HG02571 (cell line): ENCODE results near the gene CEP85L.

Experiments
- ATAC-seq: cut with Tn5 transposase; IDR thresholded peaks from one replicate; pipeline ENCODE4 v1.9.1; 2021; ENCODE audit warnings: mild to moderate bottlenecking, moderate library complexity; ENCODE audit not compliant: unreplicated experiment

Gene CEP85L

DNA sequence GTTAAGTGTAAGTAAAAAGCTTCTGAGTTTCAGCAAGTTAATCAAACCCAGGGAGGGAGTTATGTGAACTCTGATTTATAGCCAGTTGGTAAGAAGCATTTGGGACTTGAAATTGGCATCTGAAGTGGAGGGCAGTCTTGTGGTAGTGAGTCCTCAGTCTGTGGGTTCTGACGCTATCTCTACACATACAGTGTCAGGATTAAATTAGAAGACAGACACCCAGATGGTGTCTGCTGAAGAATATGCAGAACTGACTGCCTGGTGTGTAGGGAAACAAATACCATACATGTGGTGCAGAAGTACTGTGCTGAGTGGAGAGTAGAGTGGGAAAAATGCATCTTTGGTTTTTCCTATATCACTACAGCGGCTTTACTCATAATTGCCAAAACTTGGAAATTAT lies 146.8 kb downstream of the CEP85L start:
- no peak for ATAC-seq

DNA sequence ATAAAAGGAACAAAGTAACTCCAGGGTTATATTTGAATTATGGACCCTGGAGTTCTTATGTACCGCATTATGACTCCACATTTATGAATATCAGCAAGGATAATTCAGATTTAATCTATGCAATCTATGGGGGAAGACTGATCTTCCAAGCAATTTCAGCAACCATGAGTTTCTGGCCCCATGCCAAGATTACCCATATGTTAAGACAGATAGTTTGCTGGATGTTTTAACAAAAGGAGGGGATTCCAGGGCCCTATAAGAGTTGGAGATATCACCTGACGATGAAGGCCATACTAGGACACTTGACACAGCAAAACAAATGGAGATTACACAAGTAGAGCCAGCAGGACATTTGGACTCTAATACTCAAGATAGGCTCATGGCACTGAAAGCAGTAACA lies 149.2 kb downstream of the CEP85L start:
- ATAC-seq: no peak

DNA sequence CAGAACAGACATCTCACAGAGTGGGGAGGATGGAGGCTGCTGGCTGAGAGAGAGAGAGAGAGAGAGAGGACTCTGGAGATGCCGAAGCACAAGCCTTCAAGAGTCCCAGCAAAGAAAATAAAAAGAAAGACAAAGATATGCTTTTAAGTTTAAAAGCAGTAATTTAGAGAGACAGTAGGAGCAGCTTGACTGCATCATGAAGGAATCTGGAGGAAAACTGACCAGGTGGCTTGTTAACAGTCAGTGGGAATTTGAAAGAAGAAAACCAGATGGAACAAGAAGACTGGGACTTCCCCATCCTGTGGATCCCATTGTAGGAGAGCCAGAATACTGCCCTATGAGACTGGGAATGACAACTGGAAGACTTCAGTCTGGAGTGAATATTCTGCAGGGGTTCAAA lies 149.6 kb downstream of the CEP85L start:
- no peak for ATAC-seq

- ATAC-seq: no peak
Observed at GRCh38 chr6:118501099-118501498, 150.3 kb downstream of the CEP85L start.

- ATAC-seq: no peak
Observed at GRCh38 chr6:118500130-118501015, 151.0 kb downstream of the CEP85L start.

- no peak for ATAC-seq
Observed at GRCh38 chr6:118495485-118496280, 155.7 kb downstream of the CEP85L start.

DNA sequence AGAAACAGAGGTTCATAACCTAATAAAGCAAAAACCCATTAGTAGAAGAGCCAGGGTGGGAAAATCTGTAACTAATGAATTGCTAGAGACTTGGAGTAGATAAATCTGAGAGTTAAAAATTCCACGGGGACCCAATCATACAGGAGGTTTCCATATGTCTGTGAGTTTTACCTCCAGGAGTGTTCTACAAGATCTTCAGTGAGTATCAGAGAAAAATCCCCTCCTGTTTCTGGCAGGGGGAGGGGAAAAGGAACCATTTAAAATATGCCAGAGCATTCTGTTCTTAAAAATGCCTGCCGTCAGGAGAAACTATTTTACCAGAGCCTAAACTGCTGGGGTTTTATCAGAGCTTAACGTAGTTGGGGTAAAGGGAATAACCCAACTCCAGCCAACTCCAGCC lies 157.3 kb downstream of the CEP85L start:
- no peak for ATAC-seq

- ATAC-seq: no peak
Observed at GRCh38 chr6:118489990-118490389, 161.4 kb downstream of the CEP85L start.

- ATAC-seq: no peak
Observed at GRCh38 chr6:118488631-118489030, 162.8 kb downstream of the CEP85L start.

DNA sequence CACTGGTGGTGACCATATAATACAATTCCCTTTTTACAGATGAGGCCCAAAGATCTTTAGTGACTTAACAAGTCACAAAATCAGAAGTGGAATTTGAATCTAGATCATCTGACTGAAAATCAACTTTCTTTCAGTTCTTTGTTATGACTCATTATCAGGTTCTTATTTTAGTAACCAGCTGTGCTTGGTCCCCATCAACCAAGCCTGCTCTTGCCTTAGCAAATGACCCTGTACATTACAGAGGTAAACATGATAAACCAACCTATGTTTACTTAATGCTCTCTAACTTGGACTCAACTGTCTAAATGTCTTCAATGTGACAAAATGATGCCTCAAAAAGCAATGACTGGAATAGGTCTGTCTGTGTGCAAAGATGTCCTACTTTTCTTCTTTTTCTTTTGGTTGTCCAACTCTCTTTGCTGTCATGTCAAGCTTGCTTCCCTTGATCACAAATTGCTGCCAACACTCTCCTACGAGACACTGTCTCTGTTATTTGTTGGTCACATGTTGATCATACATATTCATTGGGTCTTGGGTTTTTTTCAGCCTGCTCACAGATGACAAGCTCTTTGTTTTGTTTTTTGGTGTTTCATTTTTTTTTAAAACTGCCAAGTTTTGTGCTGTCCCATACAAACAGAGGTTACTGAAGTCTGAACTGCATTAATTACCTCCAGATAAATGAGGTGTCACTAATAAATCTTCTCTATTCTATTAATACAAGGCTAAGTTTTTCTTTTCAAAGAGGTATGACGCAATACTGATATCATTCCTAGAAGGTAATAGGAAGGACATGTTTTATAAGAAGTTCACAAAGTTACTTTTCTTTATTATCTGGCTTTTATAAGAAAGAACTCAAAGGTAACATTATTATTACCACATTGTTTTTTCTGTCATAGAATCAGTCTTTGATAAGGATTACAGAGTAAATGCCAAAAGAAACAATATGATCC lies 165.5 kb downstream of the CEP85L start:
- ATAC-seq: peak; percentile 97

DNA sequence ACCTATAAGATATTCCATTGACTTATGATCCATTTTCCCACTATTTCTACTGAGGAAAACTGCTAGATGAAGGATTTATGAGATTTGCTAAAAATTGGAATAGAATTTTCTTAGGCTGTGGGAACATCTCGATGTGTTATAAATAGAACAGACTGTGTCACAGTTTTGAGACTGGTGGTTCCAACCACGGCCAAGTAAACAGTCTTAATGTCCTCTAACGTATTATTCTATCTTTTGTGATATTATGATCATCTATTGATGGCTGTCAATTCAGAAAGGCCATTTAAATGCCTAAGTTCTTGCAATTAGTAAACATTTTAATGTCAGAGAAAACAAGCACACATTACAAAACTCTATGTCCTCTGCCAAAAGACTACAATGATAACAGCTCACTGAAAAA lies 174.8 kb downstream of the CEP85L start:
- ATAC-seq: no peak

- no peak for ATAC-seq
Observed at GRCh38 chr6:118473266-118473665, 178.1 kb downstream of the CEP85L start.

GRCh38 chr6:118469468-118469867 lies 181.9 kb downstream of the CEP85L start:
- ATAC-seq: no peak

DNA sequence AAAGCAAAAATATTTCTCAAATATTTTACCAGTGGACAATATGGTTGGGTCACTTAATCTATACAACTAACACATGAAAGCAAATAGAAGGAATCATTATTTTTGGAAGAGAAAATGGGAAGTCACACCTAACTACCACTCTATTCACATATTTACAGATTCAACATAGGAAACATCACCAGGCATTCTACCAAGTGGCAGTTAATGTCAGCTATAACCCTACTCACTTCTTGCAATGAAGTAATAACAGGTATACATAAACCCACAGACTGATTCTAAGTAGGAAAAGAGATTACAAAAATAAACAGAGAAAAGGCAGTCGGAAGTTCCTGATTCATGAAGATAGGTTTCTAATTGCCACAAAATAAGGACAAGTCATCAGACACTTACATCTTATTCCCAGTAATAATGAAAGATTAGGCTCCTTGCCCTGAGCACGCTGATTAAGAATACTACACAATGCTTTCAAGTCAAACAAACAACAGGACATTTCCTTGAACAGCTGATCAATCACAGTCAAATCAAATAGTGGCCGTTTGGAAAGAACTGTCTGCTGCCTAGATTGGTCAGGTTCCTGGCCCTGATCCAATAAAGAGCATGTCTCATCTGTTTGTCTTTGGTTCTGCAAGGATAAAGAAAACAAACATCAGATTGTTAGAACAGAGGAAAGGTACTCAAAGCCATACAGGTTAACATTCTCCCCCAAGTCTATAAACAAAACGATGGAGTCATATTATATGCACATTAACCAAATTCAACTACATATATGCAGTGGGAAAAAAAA lies 182.5 kb downstream of the CEP85L start:
- ATAC-seq: no peak

DNA sequence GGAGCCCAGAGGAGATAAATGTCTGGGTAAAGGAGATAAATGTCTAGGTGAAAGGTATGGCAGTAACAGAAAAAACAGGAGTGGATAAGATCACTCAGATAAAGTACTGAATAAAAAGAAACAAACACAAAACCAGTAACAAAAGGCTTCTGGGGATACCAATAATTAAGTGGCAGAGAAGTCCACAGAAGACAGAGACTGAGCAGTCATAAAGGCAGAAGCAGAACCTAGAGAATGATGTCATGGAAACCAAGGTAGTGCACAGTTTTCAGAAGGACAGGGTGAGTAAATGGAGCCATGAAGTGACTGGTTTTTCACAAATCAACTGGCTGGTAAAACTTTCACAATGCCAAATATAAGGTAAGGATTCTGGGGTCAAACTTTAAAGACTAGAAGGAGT lies 184.2 kb downstream of the CEP85L start:
- peak; percentile 82 for ATAC-seq

- no peak for ATAC-seq
Observed at GRCh38 chr6:118464620-118465019, 186.8 kb downstream of the CEP85L start.

GRCh38 chr6:118460958-118461470 lies 190.4 kb downstream of the CEP85L start:
- no peak for ATAC-seq

DNA sequence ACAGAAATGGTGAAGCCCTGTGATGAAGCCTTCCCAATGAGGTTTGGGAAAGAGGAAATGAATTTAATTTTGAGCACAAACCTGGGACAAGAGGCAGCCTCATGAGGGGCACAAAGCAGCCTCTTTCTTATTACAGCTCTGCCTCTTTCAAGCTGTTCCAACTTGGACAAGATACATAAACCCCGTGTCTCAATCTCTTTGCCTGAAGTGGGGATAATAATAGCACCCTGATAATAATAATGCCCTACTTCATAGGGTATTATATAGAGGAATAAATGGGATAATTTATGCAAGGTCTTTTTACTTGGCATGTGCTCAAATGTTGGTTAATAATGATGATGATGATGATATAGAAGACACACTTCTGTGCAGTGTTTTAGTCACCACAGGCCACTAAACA lies 194.4 kb downstream of the CEP85L start:
- no peak for ATAC-seq

GRCh38 chr6:118451839-118452238 lies 199.6 kb downstream of the CEP85L start:
- no peak for ATAC-seq

GRCh38 chr6:118444796-118445195 lies 206.6 kb downstream of the CEP85L start:
- ATAC-seq: no peak
